Duodenal mucosa (tissue), 2 donors: ENCODE results near the gene MRPL52.
"Not testable (repeated sequence)": the region's sequence is repeated elsewhere in the genome, so short reads cannot be mapped to it uniquely, and the experiment has no call there.

Experiments
- H3K27ac ChIP-seq: one replicate; pipeline ENCODE4 v1.7.0; 2013; ENCODE audit warnings: low read depth, low read length
- H3K27me3 ChIP-seq, 2 donors: one replicate each; pipeline ENCODE4 v1.7.0; 2013; ENCODE audit warnings: low read length in 2 of 2, control low read depth in 1 of 2; ENCODE audit not compliant: insufficient read depth in 2 of 2, control insufficient read depth in 1 of 2
- H3K36me3 ChIP-seq, 2 donors: one replicate each; pipeline ENCODE4 v1.7.0; 2013; ENCODE audit warnings: low read length in 2 of 2, control low read depth in 1 of 2; ENCODE audit not compliant: insufficient read depth in 2 of 2, control insufficient read depth in 1 of 2
- H3K4me1 ChIP-seq, 2 donors: one replicate each; pipeline ENCODE4 v1.7.0; 2013; ENCODE audit warnings: low read length in 2 of 2, control low read depth in 1 of 2; ENCODE audit not compliant: insufficient read depth in 2 of 2, control insufficient read depth in 1 of 2
- H3K4me3 ChIP-seq, 2 donors: one replicate each; pipeline ENCODE4 v1.7.0; 2013; ENCODE audit warnings: low read length in 2 of 2, low read depth in 1 of 2
- H3K9ac ChIP-seq, 2 donors: one replicate each; pipeline ENCODE4 v1.7.0; 2013; ENCODE audit warnings: low read length in 2 of 2, low read depth in 1 of 2
- H3K9me3 ChIP-seq, 2 donors: one replicate each; pipeline ENCODE4 v1.7.0; 2013; ENCODE audit warnings: low read length in 2 of 2, control low read depth in 1 of 2; ENCODE audit not compliant: control insufficient read depth in 1 of 2

MRPL52 gene

GRCh38 chr14:22822016-22822570, 7.6 kb upstream of the MRPL52 start:
- peak overlapping the region; percentile 66 to 72 for H3K4me3 ChIP-seq
- H3K4me1 ChIP-seq = peaks cover 48 to 50% of the 10 kb centered on the region in 2 donors

DNA sequence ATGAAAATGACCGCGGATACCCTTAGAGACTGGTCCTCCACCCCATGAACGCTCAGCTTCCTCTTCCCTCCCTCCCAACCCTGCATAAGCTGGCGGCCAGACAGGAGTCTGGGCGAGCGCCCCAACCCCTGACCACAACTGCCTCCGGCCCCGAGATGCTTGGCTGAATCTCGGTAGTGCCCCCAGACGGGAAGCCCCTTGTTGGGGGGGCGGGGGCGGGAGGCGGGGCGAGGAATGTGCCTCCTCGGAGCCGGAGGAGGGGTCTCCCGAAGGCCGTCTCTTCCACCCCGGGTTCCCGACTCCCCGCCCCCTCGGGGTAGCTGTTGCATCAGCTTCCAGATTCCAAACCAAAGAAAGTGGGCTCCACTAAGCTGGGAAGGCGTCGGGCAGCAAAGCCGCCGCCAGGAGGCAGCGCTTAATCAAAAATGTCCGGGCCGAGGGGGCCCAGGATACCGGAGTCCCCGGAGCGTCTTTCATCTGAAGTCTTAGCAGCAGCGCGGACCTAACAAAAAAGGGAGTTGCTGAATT, 7.1 kb upstream of the MRPL52 start:
- no peaks in the 10 kb centered on the region for H3K27me3 ChIP-seq
- H3K9ac ChIP-seq = peak overlapping the region; percentile 74 to 77
- H3K36me3 ChIP-seq = no peaks in the 10 kb centered on the region
- H3K27ac ChIP-seq = peak overlapping the region; percentile 97
- H3K4me1 ChIP-seq = peaks cover 45 to 48% of the 10 kb centered on the region in 2 donors
- H3K4me3 ChIP-seq = peak overlapping the region; percentile 66 to 72
- H3K9me3 ChIP-seq = no peaks in the 10 kb centered on the region

More at GRCh38 chr14:22822016-22822570, 7.6 kb upstream of the MRPL52 start:
- peak overlapping the region; percentile 97 for H3K27ac ChIP-seq
- H3K36me3 ChIP-seq = no peaks in the 10 kb centered on the region
- H3K9ac ChIP-seq = peak overlapping the region; percentile 74 to 77
- no peaks in the 10 kb centered on the region for H3K27me3 ChIP-seq
- no peaks in the 10 kb centered on the region for H3K9me3 ChIP-seq

- peak overlapping the region; percentile 33 to 44 for H3K4me3 ChIP-seq
- H3K27me3 ChIP-seq = no peaks in the 10 kb centered on the region
- peaks cover 25 to 31% of the 10 kb centered on the region in 2 donors for H3K4me1 ChIP-seq
- peak overlapping the region; percentile 33 to 37 for H3K9ac ChIP-seq
- H3K27ac ChIP-seq = no peak overlapping the region
- no peaks in the 10 kb centered on the region for H3K9me3 ChIP-seq
- no peaks in the 10 kb centered on the region for H3K36me3 ChIP-seq
Observed at GRCh38 chr14:22824711-22825359, 4.9 kb upstream of the MRPL52 start.

DNA sequence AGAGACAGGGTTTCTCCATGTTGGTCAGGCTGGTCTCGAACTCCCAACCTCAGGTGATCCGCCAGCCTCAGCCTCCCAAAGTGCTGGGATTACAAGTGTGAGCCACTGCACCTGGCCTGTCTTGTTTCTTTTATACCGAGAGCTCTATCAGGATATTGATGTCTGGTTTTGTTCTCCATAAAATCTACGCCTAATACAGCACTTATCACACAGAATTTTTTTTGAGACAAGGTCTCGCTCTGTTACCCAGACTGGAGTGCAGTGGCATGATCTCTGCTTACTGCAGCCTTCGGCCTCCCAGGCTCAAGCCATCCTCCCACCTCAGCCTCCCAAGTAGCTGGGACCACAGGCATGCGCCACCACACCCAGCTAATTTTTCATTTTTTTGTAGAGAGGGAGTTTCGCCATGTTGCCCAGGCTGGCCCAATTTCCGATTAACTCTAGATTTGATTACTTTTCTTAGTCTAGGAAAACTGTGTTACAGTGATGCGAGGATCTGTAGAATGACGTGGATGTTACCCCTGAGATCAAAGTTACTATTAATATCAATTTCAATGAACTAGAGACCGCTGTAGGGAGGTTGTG, 519 bp upstream of the MRPL52 start:
- peak overlapping the region; percentile 89 to 99 for H3K4me3 ChIP-seq
- H3K4me1 ChIP-seq = peaks cover 11 to 16% of the 10 kb centered on the region in 2 donors
- peak overlapping the region; percentile 27 to 94 for H3K9ac ChIP-seq
- not testable (repeated sequence) for H3K27me3 ChIP-seq, H3K9me3 ChIP-seq, H3K27ac ChIP-seq
- H3K36me3 ChIP-seq = peaks cover 2 to 11% of the 10 kb centered on the region in 2 donors

DNA sequence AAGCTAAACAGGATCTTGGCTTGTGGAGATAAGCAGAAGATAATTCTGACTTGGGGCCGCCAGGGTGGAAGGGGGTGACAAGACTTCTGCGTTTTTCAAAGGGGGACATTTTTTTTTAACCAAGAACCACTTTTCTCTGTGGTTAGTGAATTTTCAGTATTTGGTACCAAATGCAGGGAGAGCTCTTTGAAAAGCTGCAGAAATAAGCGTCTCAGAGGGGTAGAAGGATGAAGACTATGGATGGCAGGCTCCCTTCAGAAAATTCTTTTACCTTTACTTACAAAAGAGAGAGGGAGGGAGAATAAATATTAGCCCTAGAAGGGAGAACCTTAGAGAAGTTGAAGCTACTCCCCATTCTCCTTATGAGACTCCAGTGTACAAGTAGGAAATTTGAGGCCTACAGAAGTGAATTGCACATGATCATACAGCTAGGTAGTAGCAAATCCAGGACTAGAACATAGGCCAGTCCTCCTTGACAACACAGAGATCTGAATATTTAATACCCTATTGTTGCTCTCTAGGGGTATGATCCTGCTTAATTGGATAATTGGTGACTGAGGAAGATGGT, 840 bp downstream of the MRPL52 start:
- H3K4me3 ChIP-seq = peak overlapping the region; percentile 89 to 99
- peaks cover 10% of the 10 kb centered on the region in 2 donors for H3K4me1 ChIP-seq
- no peaks in the 10 kb centered on the region for H3K9me3 ChIP-seq
- no peak overlapping the region for H3K27ac ChIP-seq
- H3K9ac ChIP-seq = peak overlapping the region; percentile 89 to 94
- peaks cover 4 to 16% of the 10 kb centered on the region in 2 donors for H3K36me3 ChIP-seq
- H3K27me3 ChIP-seq = no peaks in the 10 kb centered on the region

DNA sequence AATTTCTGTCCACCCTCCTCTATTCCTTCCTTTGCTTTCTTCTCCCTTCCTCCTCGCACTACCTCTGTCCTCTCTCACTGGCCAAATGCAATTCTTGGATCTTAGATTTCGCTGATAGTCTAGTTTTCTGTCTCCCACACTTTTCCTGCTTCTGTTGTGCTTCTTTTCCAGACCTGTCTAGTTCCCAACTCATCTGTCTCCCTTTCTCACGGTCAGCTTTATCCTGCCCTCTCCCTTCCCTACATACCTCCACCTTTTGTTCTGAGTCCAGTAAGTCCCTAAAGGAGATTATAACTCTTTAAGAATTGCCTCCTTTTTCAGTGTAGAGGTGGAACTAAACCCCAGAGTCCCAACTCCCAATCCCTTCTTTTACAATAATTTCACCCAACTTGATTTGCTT, 5.8 kb downstream of the MRPL52 start:
- no peak overlapping the region for H3K27ac ChIP-seq
- no peak overlapping the region for H3K9ac ChIP-seq

GRCh38 chr14:22836301-22837113, 6.8 kb downstream of the MRPL52 start, which contains the start of gene MMP14:
Gene MMP14, plus strand, starts transcription at chr14:22836585. Its CDS starts 233 bp downstream, at chr14:22836818.
- peak within 1 kb of the TSS; percentile 95 to 97 for H3K9ac ChIP-seq
- H3K4me3 ChIP-seq = peak within 1 kb of the TSS; percentile 90 to 93
- H3K27me3 ChIP-seq = no peaks in the 10 kb centered on the region
- peaks cover 19 to 20% of the 10 kb centered on the region in 2 donors for H3K4me1 ChIP-seq
- no peaks in the 10 kb centered on the region for H3K9me3 ChIP-seq
- H3K27ac ChIP-seq = peak within 1 kb of the TSS; percentile 91
- peaks cover 4 to 24% of the 10 kb centered on the region in 2 donors for H3K36me3 ChIP-seq

More for the DNA sequence above, 5.8 kb downstream of the MRPL52 start:
- Histone ChIP-seq H3K27me3 (no peaks in the 10 kb centered on the region), H3K36me3 (peaks cover 4 to 16% of the 10 kb centered on the region in 2 donors), H3K9me3 (no peaks in the 10 kb centered on the region), H3K4me1 (peaks cover 23 to 24% of the 10 kb centered on the region in 2 donors), H3K4me3 (no peak overlapping the region)

DNA sequence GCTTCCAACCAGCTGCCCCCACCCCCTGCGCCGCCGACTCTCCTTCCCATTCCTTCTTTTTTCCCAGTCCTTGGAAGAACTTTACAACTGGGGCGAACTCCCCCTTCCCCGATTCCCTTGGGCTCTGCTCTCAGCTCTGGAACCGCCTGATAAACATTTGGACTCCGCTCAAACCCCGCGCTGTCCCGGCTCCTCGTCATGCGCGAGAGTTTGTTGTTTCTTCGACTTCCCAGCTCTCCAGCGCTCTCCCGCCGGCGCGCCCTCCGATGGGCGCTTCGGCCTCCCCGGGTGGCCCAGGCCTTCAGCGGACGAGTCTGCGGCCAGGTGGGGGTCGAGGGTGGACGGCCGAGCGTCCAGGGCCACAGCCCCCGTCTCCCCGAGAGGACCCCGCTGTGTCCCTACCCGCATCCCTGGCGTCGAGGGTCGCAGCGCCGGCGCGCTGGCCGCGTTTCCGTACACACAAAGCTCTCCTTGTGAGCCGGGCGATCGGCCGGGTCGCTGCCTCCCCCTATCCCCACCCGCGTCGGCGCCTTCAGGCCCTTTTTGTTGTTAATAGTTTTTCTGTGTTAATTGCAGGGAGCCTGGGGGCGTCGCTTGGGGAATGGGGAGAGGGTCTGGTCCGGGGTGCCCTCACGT, 7.5 kb downstream of the MRPL52 start:
- H3K27ac ChIP-seq = peak overlapping the region; percentile 91
- no peaks in the 10 kb centered on the region for H3K9me3 ChIP-seq
- no peaks in the 10 kb centered on the region for H3K27me3 ChIP-seq
- H3K9ac ChIP-seq = peak overlapping the region; percentile 95 to 97
- peak overlapping the region; percentile 90 to 93 for H3K4me3 ChIP-seq
- peaks cover 19 to 20% of the 10 kb centered on the region in 2 donors for H3K4me1 ChIP-seq
- peaks cover 11 to 32% of the 10 kb centered on the region in 2 donors for H3K36me3 ChIP-seq
